Ovary (tissue), 9 donors: Measurements from ENCODE around the gene LMOD1. TPM values are rescaled to one million over a fixed set of nuclear protein-coding genes. Genes with fewer than 3 reads are reported as not detected.

Experiments used
- DNase-seq, 5 donors: peaks; one replicate each; pipeline ENCODE4 v3.0.0-alpha.2; 2019 to 2020
- H3K27ac ChIP-seq, 2 donors: fragments of 200-600 bp; one replicate each; pipeline versions ENCODE4 v1.5.1 to v1.8.0; 2019 to 2022
- H3K27me3 ChIP-seq: fragments of 200-600 bp; one replicate; pipeline ENCODE4 v1.8.0; 2022
- H3K36me3 ChIP-seq: fragments of 200-600 bp; sonication (generic); one replicate; pipeline ENCODE4 v1.5.1; 2019
- H3K4me1 ChIP-seq: one replicate; pipeline ENCODE4 v1.8.1; 2013; ENCODE audit warnings: mild to moderate bottlenecking, moderate library complexity; ENCODE audit not compliant: insufficient read depth
- H3K4me3 ChIP-seq: fragments of 200-600 bp; sonication (generic); one replicate; pipeline ENCODE4 v1.5.1; 2017
- H3K9me3 ChIP-seq, 2 donors: fragments of 200-600 bp in 1 of 2; sonication (generic) in 1 of 2; one replicate each; pipeline versions ENCODE4 v1.5.1 to v1.8.1; 2013 to 2019; ENCODE audit warnings: mild to moderate bottlenecking in 1 of 2, moderate library complexity in 1 of 2
- EP300 ChIP-seq: sonication (generic); formaldehyde crosslinking; IDR thresholded peaks from one replicate; pipeline ENCODE4 v1.6.1; 2017; ENCODE audit warnings: antibody characterized with exemption
- POLR2A ChIP-seq: fragments of 450-650 bp; IDR thresholded peaks from one replicate; pipeline ENCODE4 v1.6.1; 2017; ENCODE audit warnings: antibody characterized with exemption, mild to moderate bottlenecking, moderate library complexity
- WGBS, 3 donors: extraction: QIAGEN DNeasy Blood & Tissue Kit in 1 of 3; methylation state at CpG; one replicate each; pipeline versions ENCODE4 v1.1.5 to v1.1.7; 2013 to 2017; 5-methylcytosine and 5-hydroxymethylcytosine counted together
- intact Hi-C, 4 donors: fragments of 100-400 bp; cut with DNase I; formaldehyde crosslinking; loops; one replicate each; pipeline versions ENCODE4 v1.11.0 to v1.15.1; 2022 to 2023
- polyA plus RNA-seq, 2 donors: library from polyadenylated mRNA; stranded (reverse); fragments of 200-250 nt in 1 of 2; fragments of 350-450 nt in 1 of 2; fragmentation: Illumina TruSeq in 1 of 2; extraction: RNeasy Lipid Tissue Mini Kit (QIAGEN cat#74804) in 1 of 2; gene quantifications; one replicate each; pipeline ENCODE4 v1.2.3, GENCODE V29; 2013 to 2014
- total RNA-seq, 7 donors: library from RNA; depleted of rRNA in 2 of 7; stranded (reverse); fragments of >200 nt in 2 of 7; fragmentation: NEBNext Ultra II Directional in 3 of 7; extraction: Animal tissue kit (Norgen Biotek cat#: 25700) in 3 of 7; gene quantifications; one replicate each; pipeline versions ENCODE4 v1.1.0 to v1.2.4, GENCODE V29; 2016 to 2023
- TF ChIP-seq, protein P1 (sequence below), 3 donors: fragments of 450-650 bp in 2 of 3; fragments of 200-600 bp in 1 of 3; IDR thresholded peaks; one replicate each; pipeline versions ENCODE4 v1.5.1 to v1.8.0; 2016 to 2022; ENCODE audit warnings: antibody characterized with exemption in 3 of 3, mild to moderate bottlenecking in 1 of 3
- donor health status: DM: no; HTN: no; CAD: no; lungs with moderate emphysema.
- donor health status: DM: no; HTN: no; CAD: no.
- donor health status: Bipolar disorder and iron deficiency.
- donor health status: DM: yes; HTN: yes; CAD: no.
- donor health status: DM: no; HTN: no; CAD: no.
- donor health status: DM: yes; HTN: yes; CAD: no.

The LMOD1 gene
- total and polyA plus RNA-seq, 9 donors, result 25.6 to 255 (median 92.6) TPM

DNA sequence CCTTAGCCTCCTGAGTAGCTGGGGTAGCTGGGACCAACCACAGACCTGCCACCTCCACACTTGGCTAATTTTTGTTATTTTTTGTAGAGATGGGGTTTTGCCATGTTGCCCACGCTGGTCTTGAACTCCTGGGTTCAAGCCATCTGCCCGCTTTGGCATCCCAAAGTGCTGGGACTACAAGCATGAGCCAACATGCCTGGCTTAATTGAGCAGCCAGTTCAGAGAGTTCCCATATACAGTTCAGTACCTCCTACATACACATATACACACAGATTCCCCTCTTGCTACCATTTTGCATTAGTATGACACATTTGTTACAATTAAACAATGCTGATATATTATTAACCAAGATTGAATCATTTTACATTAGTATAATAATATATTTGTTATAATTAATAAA, 39.0 kb upstream of the LMOD1 start:
- no peak for TF ChIP-seq POLR2A
- TF ChIP-seq EP300, result no peak
- TF ChIP-seq, protein P1, sequence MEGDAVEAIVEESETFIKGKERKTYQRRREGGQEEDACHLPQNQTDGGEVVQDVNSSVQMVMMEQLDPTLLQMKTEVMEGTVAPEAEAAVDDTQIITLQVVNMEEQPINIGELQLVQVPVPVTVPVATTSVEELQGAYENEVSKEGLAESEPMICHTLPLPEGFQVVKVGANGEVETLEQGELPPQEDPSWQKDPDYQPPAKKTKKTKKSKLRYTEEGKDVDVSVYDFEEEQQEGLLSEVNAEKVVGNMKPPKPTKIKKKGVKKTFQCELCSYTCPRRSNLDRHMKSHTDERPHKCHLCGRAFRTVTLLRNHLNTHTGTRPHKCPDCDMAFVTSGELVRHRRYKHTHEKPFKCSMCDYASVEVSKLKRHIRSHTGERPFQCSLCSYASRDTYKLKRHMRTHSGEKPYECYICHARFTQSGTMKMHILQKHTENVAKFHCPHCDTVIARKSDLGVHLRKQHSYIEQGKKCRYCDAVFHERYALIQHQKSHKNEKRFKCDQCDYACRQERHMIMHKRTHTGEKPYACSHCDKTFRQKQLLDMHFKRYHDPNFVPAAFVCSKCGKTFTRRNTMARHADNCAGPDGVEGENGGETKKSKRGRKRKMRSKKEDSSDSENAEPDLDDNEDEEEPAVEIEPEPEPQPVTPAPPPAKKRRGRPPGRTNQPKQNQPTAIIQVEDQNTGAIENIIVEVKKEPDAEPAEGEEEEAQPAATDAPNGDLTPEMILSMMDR (IDR thresholded peaks at IDR 0.05), result no peak
- Histone ChIP-seq H3K36me3 (no peaks in the 10 kb centered on the region), H3K27me3 (no peaks in the 10 kb centered on the region), H3K27ac (no peak overlapping the region), H3K4me1 (peaks cover 3% of the 10 kb centered on the region), H3K4me3 (no peak overlapping the region), H3K9me3 (no peaks in the 10 kb centered on the region)
- intact Hi-C loops, result no loop called here
- 71 to 93% (median 82%) methylated on average over 2 of the region's 2 CpGs for WGBS, 3 donors
- DNase-seq, result no peak

DNA sequence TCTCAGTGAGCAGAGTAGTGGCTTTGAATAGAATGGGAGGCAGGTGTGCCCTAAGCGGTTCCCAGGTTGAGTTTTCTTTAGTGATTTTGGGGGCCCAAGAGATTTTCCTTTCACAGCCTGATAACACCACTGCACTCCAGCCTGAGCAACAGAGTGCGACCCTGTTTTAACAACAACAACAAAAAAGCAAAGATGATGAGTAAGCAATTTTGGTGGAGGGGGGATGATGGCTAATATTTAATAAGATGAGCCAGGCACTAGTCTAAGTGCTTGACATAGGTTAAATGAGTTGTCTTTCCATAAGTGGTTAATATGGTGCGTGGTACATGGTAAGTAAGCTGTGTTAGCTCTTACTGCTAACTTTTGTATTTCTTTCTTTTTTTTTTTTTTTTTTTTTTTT, 38.1 kb upstream of the LMOD1 start:
- Histone ChIP-seq H3K27ac (no peak overlapping the region), H3K9me3 (no peaks in the 10 kb centered on the region), H3K4me3 (no peak overlapping the region)

DNA sequence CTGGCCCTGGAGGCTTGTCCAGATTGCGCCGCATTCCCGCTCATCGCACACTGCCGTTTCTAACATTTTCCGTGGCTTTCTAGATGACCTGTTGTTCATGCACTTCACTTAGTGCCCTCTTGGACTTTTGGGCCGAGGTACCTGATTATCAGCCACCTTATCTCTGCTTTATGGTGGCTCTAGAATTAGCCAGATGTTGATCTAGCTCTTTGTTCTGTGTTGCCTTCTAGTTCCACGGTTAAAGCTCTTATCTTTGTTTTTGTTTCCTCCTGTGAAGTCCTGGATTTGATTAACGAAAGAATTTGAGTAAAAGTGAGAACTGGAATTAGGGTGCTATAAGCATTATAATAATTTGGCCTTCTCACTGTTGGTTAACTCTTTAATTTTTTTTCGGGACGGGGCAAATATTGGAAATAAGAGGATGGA, 37.0 kb upstream of the LMOD1 start:
- no peaks in the 10 kb centered on the region for H3K27me3 ChIP-seq
- H3K9me3 ChIP-seq, result no peaks in the 10 kb centered on the region
- DNase-seq, result no peak
- peak overlapping the region; percentile 76 for H3K4me3 ChIP-seq
- intact Hi-C loops, result loop anchor here in 1 of 4 donors (5.0 kb wide), 1 partner anchor 86 kb away; no protein-coding TSS in a partner anchor
- TF ChIP-seq EP300 (no peak), POLR2A (no peak)
- TF ChIP-seq, protein P1 (IDR thresholded peaks at IDR 0.05), result no peak
- H3K4me1 ChIP-seq, result peaks cover 3% of the 10 kb centered on the region
- peak overlapping the region; percentile 76 to 92 for H3K27ac ChIP-seq
- 2 to 4% (median 3%) methylated on average over 11 of the region's 11 CpGs for WGBS, 3 donors
- H3K36me3 ChIP-seq, result no peaks in the 10 kb centered on the region

More for the DNA sequence above, 38.1 kb upstream of the LMOD1 start:
- intact Hi-C loops, result loop anchor here in 1 of 4 donors (5.0 kb wide), 1 partner anchor 87 kb away; no protein-coding TSS in a partner anchor
- no peak for DNase-seq
- Histone ChIP-seq H3K27me3 (no peaks in the 10 kb centered on the region), H3K36me3 (no peaks in the 10 kb centered on the region), H3K4me1 (peaks cover 3% of the 10 kb centered on the region)
- WGBS, 3 donors, result 81 to 94% (median 87%) methylated on average over 3 of the region's 3 CpGs
- no peak for TF ChIP-seq POLR2A
- TF ChIP-seq, protein P1 (IDR thresholded peaks at IDR 0.05), result no peak
- no peak for TF ChIP-seq EP300

DNA sequence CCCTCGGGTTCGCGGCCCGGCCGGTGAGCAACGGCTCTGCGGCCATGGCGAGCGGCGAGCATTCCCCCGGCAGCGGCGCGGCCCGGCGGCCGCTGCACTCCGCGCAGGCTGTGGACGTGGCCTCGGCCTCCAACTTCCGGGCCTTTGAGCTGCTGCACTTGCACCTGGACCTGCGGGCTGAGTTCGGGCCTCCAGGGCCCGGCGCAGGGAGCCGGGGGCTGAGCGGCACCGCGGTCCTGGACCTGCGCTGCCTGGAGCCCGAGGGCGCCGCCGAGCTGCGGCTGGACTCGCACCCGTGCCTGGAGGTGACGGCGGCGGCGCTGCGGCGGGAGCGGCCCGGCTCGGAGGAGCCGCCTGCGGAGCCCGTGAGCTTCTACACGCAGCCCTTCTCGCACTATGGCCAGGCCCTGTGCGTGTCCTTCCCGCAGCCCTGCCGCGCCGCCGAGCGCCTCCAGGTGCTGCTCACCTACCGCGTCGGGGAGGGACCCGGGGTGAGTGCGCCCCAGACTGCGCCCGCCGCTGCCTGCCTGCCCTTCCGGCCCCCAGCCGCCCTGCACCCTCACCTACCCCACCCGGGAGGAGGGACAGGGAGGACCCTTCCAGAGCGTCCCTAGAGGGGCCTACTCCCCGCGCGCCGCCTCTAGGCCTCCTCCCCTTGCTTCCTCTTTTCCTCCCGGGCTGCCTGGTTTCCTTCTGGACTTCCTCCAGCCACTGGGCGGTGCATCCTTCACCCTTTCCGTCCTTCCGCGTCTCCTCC, 36.5 kb upstream of the LMOD1 start, which contains the start of gene RNPEP:
RNPEP (plus strand) TSS at position 26 of the 757 bp plus-strand sequence; CDS start at position 45, 19 bp downstream.
- peak within 1 kb of the TSS; percentile 76 to 92 for H3K27ac ChIP-seq
- peaks cover 3% of the 10 kb centered on the region for H3K4me1 ChIP-seq
- 0 to 1% (median 0%) methylated on average over 67 to 78 of the region's 80 CpGs for WGBS, 3 donors
- no peaks in the 10 kb centered on the region for H3K9me3 ChIP-seq
- peak; percentile 67 to 83 (median 78) for DNase-seq
- no peaks in the 10 kb centered on the region for H3K27me3 ChIP-seq
- H3K4me3 ChIP-seq, result peak within 1 kb of the TSS; percentile 76
- no peak for TF ChIP-seq EP300
- TF ChIP-seq, protein P1 (IDR thresholded peaks at IDR 0.05), result peak in 1 of 3 donors; percentile 10
- peak; percentile 61 for TF ChIP-seq POLR2A
- intact Hi-C loops, result loop anchor here in 1 of 4 donors (5.0 kb wide), 1 partner anchor 86 kb away; no protein-coding TSS in a partner anchor
- no peaks in the 10 kb centered on the region for H3K36me3 ChIP-seq
